H1 (cell line): ENCODE results near the gene PDZD2. TPM values are rescaled to one million over a fixed set of nuclear protein-coding genes. Genes with fewer than 3 reads are reported as not detected.

Experiments used
- CTCF ChIA-PET: fragments of 300-600 bp; sonication (Branson Sonifier 250); formaldehyde crosslinking; loops from one replicate; lab custom pipeline; 2021; ENCODE audit not compliant: partially characterized antibody; lab: Charles Lee
- POLR2A ChIA-PET: fragments of 300-600 bp; sonication (Branson Sonifier 250); formaldehyde crosslinking; loops from one replicate; lab custom pipeline; 2021; ENCODE audit warnings: inconsistent platforms; ENCODE audit not compliant: partially characterized antibody; lab: Charles Lee
- DNase-seq, 2 experiments: peaks; one replicate each; pipeline versions ENCODE4 v3.0.0 to v3.0.0-alpha.2; 2010 to 2022; ENCODE audit warnings: low spot score in 2 of 2, low read depth in 1 of 2, mixed read lengths in 1 of 2
- FAIRE-seq: peaks from 2 replicates; lab custom pipeline; 2011; peaks lifted over from hg19 to GRCh38; lab: Jason Lieb, UNC
- H2AFZ ChIP-seq: 2 replicates; pipeline ENCODE4 v1.8.1; 2012; ENCODE audit warnings: low read length, inconsistent platforms
- H2AK5ac ChIP-seq: 2 replicates; pipeline ENCODE4 v1.6.1; 2013; ENCODE audit warnings: low read depth, low read length
- H2BK120ac ChIP-seq: replicated peaks from 2 replicates; pipeline ENCODE3; 2013; ENCODE audit warnings: low read depth, low read length, inconsistent platforms
- H2BK12ac ChIP-seq: 2 replicates; pipeline ENCODE4 v1.6.1; 2013; ENCODE audit warnings: low read depth, low read length
- H2BK15ac ChIP-seq: 2 replicates; pipeline ENCODE4 v1.6.1; 2013; ENCODE audit warnings: low read length
- H2BK20ac ChIP-seq: 2 replicates; pipeline ENCODE4 v1.6.1; 2013; ENCODE audit warnings: low read length
- H2BK5ac ChIP-seq: 2 replicates; pipeline ENCODE4 v1.6.1; 2013; ENCODE audit warnings: low read depth, low read length
- H3K14ac ChIP-seq: 2 replicates; pipeline ENCODE4 v1.6.1; 2013; ENCODE audit warnings: inconsistent platforms; ENCODE audit not compliant: insufficient read length
- H3K18ac ChIP-seq: 2 replicates; pipeline ENCODE4 v1.6.1; 2013; ENCODE audit warnings: low read length; ENCODE audit errors: extremely low read depth
- H3K23ac ChIP-seq: 2 replicates; pipeline ENCODE4 v1.6.1; 2013; ENCODE audit warnings: inconsistent platforms; ENCODE audit not compliant: insufficient read length
- H3K23me2 ChIP-seq: 2 replicates; pipeline ENCODE4 v1.6.1; 2013; ENCODE audit warnings: low read depth, low read length
- H3K27ac ChIP-seq: 2 replicates; pipeline ENCODE4 v1.6.1; 2011; ENCODE audit warnings: low read depth, low read length, inconsistent platforms
- H3K27me3 ChIP-seq, 4 experiments: replicated peaks in 1 of 4; 1 replicate in 1 of 4; 2 replicates in 3 of 4; pipeline versions ENCODE4 v1.6.1 to v1.8.1; 2011 to 2013; ENCODE audit warnings: low read length in 3 of 4, mild to moderate bottlenecking in 3 of 4, inconsistent platforms in 2 of 4, mixed read lengths in 2 of 4, moderate library complexity in 1 of 4; ENCODE audit not compliant: control insufficient read depth in 3 of 4, insufficient read depth in 3 of 4; ENCODE audit errors: extremely low read depth in 1 of 4
- H3K36me3 ChIP-seq, 4 experiments: 2 replicates each; pipeline versions ENCODE4 v1.6.1 to v1.8.1; 2011 to 2013; ENCODE audit warnings: mild to moderate bottlenecking in 4 of 4, low read length in 3 of 4, moderate library complexity in 2 of 4, control low read depth in 1 of 4, inconsistent platforms in 1 of 4; ENCODE audit not compliant: insufficient read depth in 4 of 4, control insufficient read depth in 2 of 4
- H3K4ac ChIP-seq: replicated peaks from 2 replicates; pipeline ENCODE3; 2013; ENCODE audit warnings: low read length, low read depth, mixed read lengths, inconsistent platforms; ENCODE audit not compliant: insufficient read length
- H3K4me1 ChIP-seq, 4 experiments: replicated peaks in 1 of 4; 1 replicate in 1 of 4; 2 replicates in 3 of 4; pipeline versions ENCODE4 v1.6.1 to v1.8.1; 2011 to 2013; ENCODE audit warnings: low read length in 3 of 4, inconsistent platforms in 2 of 4, mixed read lengths in 1 of 4; ENCODE audit not compliant: insufficient read depth in 4 of 4, control insufficient read depth in 3 of 4
- H3K4me2 ChIP-seq, 2 experiments: 2 replicates each; pipeline versions ENCODE4 v1.6.1 to v1.8.1; 2011 to 2013; ENCODE audit warnings: low read depth in 2 of 2, low read length in 2 of 2, control low read depth in 1 of 2, inconsistent platforms in 1 of 2, mild to moderate bottlenecking in 1 of 2; ENCODE audit not compliant: insufficient read depth in 1 of 2
- H3K4me3 ChIP-seq, 4 experiments: fragments of 200-600, 300-600 bp in 1 of 4; sonication (generic), shearing (Covaris generic), sonication (Bioruptor Twin) in 1 of 4; 2 replicates each; pipeline versions ENCODE4 v1.5.1 to v1.8.1; 2011 to 2016; ENCODE audit warnings: low read length in 4 of 4, low read depth in 3 of 4, control low read depth in 2 of 4, inconsistent platforms in 2 of 4, mild to moderate bottlenecking in 2 of 4, mixed read lengths in 1 of 4, moderate library complexity in 1 of 4; ENCODE audit not compliant: insufficient read depth in 2 of 4; ENCODE audit errors: extremely low read depth in 1 of 4
- H3K56ac ChIP-seq: replicated peaks from 2 replicates; pipeline ENCODE3; 2013; ENCODE audit warnings: low read depth, mild to moderate bottlenecking, mixed read lengths, low read length, inconsistent platforms; ENCODE audit not compliant: insufficient read length
- H3K79me1 ChIP-seq: 2 replicates; pipeline ENCODE4 v1.6.1; 2013; ENCODE audit warnings: low read depth, low read length, control low read depth
- H3K79me2 ChIP-seq, 2 experiments: 2 replicates each; pipeline versions ENCODE4 v1.6.1 to v1.8.1; 2012 to 2013; ENCODE audit warnings: low read length in 2 of 2, mild to moderate bottlenecking in 2 of 2, inconsistent platforms in 1 of 2; ENCODE audit not compliant: insufficient read depth in 2 of 2, control insufficient read depth in 1 of 2
- H3K9ac ChIP-seq, 4 experiments: replicated peaks in 1 of 4; 1 replicate in 1 of 4; 2 replicates in 3 of 4; pipeline versions ENCODE4 v1.6.1 to v1.8.1; 2011 to 2013; ENCODE audit warnings: low read depth in 3 of 4, low read length in 3 of 4, control low read depth in 2 of 4, mild to moderate bottlenecking in 2 of 4, moderate library complexity in 2 of 4, inconsistent platforms in 1 of 4; ENCODE audit errors: extremely low read depth in 1 of 4
- H3K9me3 ChIP-seq, 2 experiments: 2 replicates each; pipeline versions ENCODE4 v1.6.1 to v1.8.1; 2012 to 2013; ENCODE audit warnings: mild to moderate bottlenecking in 2 of 2, moderate library complexity in 2 of 2, control low read depth in 1 of 2, inconsistent platforms in 1 of 2, low read depth in 1 of 2, low read length in 1 of 2, mixed read lengths in 1 of 2; ENCODE audit not compliant: insufficient read depth in 2 of 2
- H4K20me1 ChIP-seq, 2 experiments: replicated peaks in 1 of 2; 2 replicates each; pipeline versions ENCODE3 to v1.8.1; 2011 to 2013; ENCODE audit warnings: inconsistent platforms in 2 of 2, low read length in 2 of 2, mild to moderate bottlenecking in 1 of 2; ENCODE audit not compliant: insufficient read depth in 2 of 2, control insufficient read depth in 1 of 2
- H4K5ac ChIP-seq: 2 replicates; pipeline ENCODE4 v1.6.1; 2013; ENCODE audit warnings: low read length, low read depth, mixed read lengths, inconsistent platforms; ENCODE audit not compliant: insufficient read length
- H4K8ac ChIP-seq: 2 replicates; pipeline ENCODE4 v1.8.0; 2013; ENCODE audit warnings: mild to moderate bottlenecking, moderate library complexity, low read length, inconsistent platforms; ENCODE audit not compliant: insufficient read depth; ENCODE audit errors: extremely low read depth
- H4K91ac ChIP-seq: replicated peaks from 2 replicates; pipeline ENCODE3; 2013; ENCODE audit warnings: low read length, mixed read lengths, inconsistent platforms; ENCODE audit not compliant: insufficient read length
- E2F6 ChIP-seq: IDR thresholded peaks from 2 replicates; pipeline ENCODE4 v1.6.1; 2012; ENCODE audit warnings: inconsistent platforms
- FOSL1 ChIP-seq: IDR thresholded peaks from 2 replicates; pipeline ENCODE4 v1.6.1; 2011; ENCODE audit warnings: mild to moderate bottlenecking, low read depth, low read length, moderate library complexity; ENCODE audit not compliant: insufficient read depth
- KDM5A ChIP-seq: fragments of 200-600 bp; IDR thresholded peaks from 2 replicates; pipeline ENCODE4 v1.7.1; 2012; ENCODE audit warnings: mild to moderate bottlenecking, low read length, inconsistent platforms, mixed read lengths
- RBBP5 ChIP-seq: IDR thresholded peaks from 2 replicates; pipeline ENCODE4 v1.7.1; 2012; ENCODE audit warnings: low read depth, mild to moderate bottlenecking, inconsistent platforms, low read length, moderate library complexity, borderline replicate concordance
- RXRA ChIP-seq: IDR thresholded peaks from 2 replicates; pipeline ENCODE4 v1.6.1; 2011; ENCODE audit warnings: low read depth, mild to moderate bottlenecking, low read length, moderate library complexity; ENCODE audit not compliant: insufficient read depth
- SP1 ChIP-seq: IDR thresholded peaks from 2 replicates; pipeline ENCODE4 v1.6.1; 2011; ENCODE audit warnings: low read depth, low read length
- TBP ChIP-seq: IDR thresholded peaks from 2 replicates; pipeline ENCODE4 v1.6.1; 2011; ENCODE audit warnings: low read depth, low read length, improper control_type of control experiment
- USF2 ChIP-seq: IDR thresholded peaks from 2 replicates; pipeline ENCODE4 v1.6.1; 2011; ENCODE audit warnings: low read length, improper control_type of control experiment
- YY1 ChIP-seq: IDR thresholded peaks from 2 replicates; pipeline ENCODE4 v1.6.1; 2011; ENCODE audit warnings: low read depth, mild to moderate bottlenecking, low read length
- WGBS, 2 experiments: shearing (Covaris generic) in 1 of 2; methylation state at CpG; one replicate each; pipeline versions ENCODE4 v1.1.6 to v1.1.7; 2013 to 2015; ENCODE audit warnings: low lambda C conversion rate in 2 of 2, mixed read lengths in 2 of 2, inconsistent platforms in 1 of 2, low coverage in 1 of 2, missing lambda C conversion rate in 1 of 2; ENCODE audit not compliant: insufficient replicate concordance in 2 of 2, insufficient coverage in 1 of 2, insufficient read length in 1 of 2; ENCODE audit errors: extremely low coverage in 1 of 2, missing lambda C conversion rate in 1 of 2; 5-methylcytosine and 5-hydroxymethylcytosine counted together
- polyA plus RNA-seq, 7 experiments: library from polyadenylated mRNA; depleted of rRNA in 3 of 7; stranded (reverse) in 5 of 7; unstranded in 2 of 7; fragments of >200 nt in 5 of 7; fragments of 200-250 nt in 2 of 7; gene quantifications; 1 replicate in 5 of 7; 2 replicates in 1 of 7; 4 replicates in 1 of 7; pipeline versions ENCODE4 v1.2.1 to v1.2.3, GENCODE V29; 2011 to 2013; ENCODE audit warnings: missing spikeins in 2 of 7, mixed read lengths in 2 of 7
- total RNA-seq: library from RNA; stranded (reverse); fragmentation: NEBNext Ultra II Directional; extraction: Animal tissue kit (Norgen Biotek cat#: 25700); gene quantifications from 2 replicates; pipeline ENCODE4 v1.2.1, GENCODE V29; 2021

Gene PDZD2
- total and polyA plus RNA-seq, 2 of the 8 experiments (the other 6 are each of a cell fraction or from before 2014, with no cell fraction given) = 1.2 to 6.8 TPM

- CTCF ChIA-PET = interaction anchor here (0.6 to 1.9 kb wide), 3 partner anchors 9 to 139 kb away, joined by 3 to 6 read pairs (median 3); no protein-coding TSS in a partner anchor
These were observed 315.2 kb downstream of the PDZD2 start for GRCh38 chr5:31954091-31954490.

More at GRCh38 chr5:31954091-31954490, 315.2 kb downstream of the PDZD2 start:
- H3K27me3 ChIP-seq = no peaks in the 10 kb centered on the region
- no peak overlapping the region for H4K91ac ChIP-seq
- TF ChIP-seq SP1 = no peak
- TF ChIP-seq TBP = no peak
- TF ChIP-seq E2F6 = no peak
- TF ChIP-seq YY1 = no peak
- TF ChIP-seq RXRA = no peak
- TF ChIP-seq KDM5A = no peak
- TF ChIP-seq USF2 = no peak
- no peak for TF ChIP-seq RBBP5
- TF ChIP-seq FOSL1 = no peak
- H2BK5ac ChIP-seq = no peak overlapping the region
- no peaks in the 10 kb centered on the region for H3K9me3 ChIP-seq
- no peak overlapping the region for H4K5ac ChIP-seq
- no peak overlapping the region for H3K27ac ChIP-seq
- no peak overlapping the region for H2BK15ac ChIP-seq
- H3K23me2 ChIP-seq = no peaks in the 10 kb centered on the region
- no peaks in the 10 kb centered on the region for H3K79me1 ChIP-seq
- H3K18ac ChIP-seq = no peak overlapping the region
- no peaks in the 10 kb centered on the region for H3K79me2 ChIP-seq
- no peaks in the 10 kb centered on the region for H3K36me3 ChIP-seq
- no peak overlapping the region for H3K4me3 ChIP-seq
- H3K14ac ChIP-seq = no peak overlapping the region
- no peak for DNase-seq
- FAIRE-seq = no peak
- no peak overlapping the region for H2BK20ac ChIP-seq
- H4K20me1 ChIP-seq = no peaks in the 10 kb centered on the region
- POLR2A ChIA-PET = interaction anchor here (0.7 to 0.8 kb wide), 2 partner anchors 11 to 30 kb away, joined by 3 read pairs; no protein-coding TSS in a partner anchor
- H2AK5ac ChIP-seq = no peak overlapping the region
- H3K4me1 ChIP-seq = no peaks in the 10 kb centered on the region
- H2BK12ac ChIP-seq = no peak overlapping the region
- no peak overlapping the region for H3K4me2 ChIP-seq
- H2AFZ ChIP-seq = no peak overlapping the region
- H3K4ac ChIP-seq = no peak overlapping the region
- WGBS, 2 experiments = 86% methylated on average over 3 of the region's 3 CpGs; no CpG with 5 or more reads in 1 of the 2 experiments
- no peak overlapping the region for H3K56ac ChIP-seq
- H3K9ac ChIP-seq = no peak overlapping the region
- H4K8ac ChIP-seq = no peak overlapping the region
- H3K23ac ChIP-seq = no peak overlapping the region
- no peak overlapping the region for H2BK120ac ChIP-seq
